BLaER1 treated with 17β-estradiol and CSF1 and Interleukin-3, amounts not matched to agents 10 nM and 100 nM (cell line): ENCODE data around the gene ECT2.

Experiments
- H3K27ac ChIP-seq, 11 experiments: shearing (Covaris generic); formaldehyde crosslinking; 2 replicates each; pipeline ENCODE4 v1.8.1; 2022
- H3K27me3 ChIP-seq, 11 experiments: shearing (Covaris generic); formaldehyde crosslinking; 2 replicates each; pipeline ENCODE4 v1.8.1; 2022
- H3K36me3 ChIP-seq, 11 experiments: shearing (Covaris generic); formaldehyde crosslinking; 2 replicates each; pipeline ENCODE4 v1.8.1; 2022
- H3K4me1 ChIP-seq, 10 experiments: shearing (Covaris generic); formaldehyde crosslinking; 2 replicates each; pipeline ENCODE4 v1.8.1; 2022
- H3K4me2 ChIP-seq, 11 experiments: shearing (Covaris generic); formaldehyde crosslinking; 2 replicates each; pipeline ENCODE4 v1.8.1; 2022
- H3K4me3 ChIP-seq, 10 experiments: shearing (Covaris generic); formaldehyde crosslinking; 2 replicates each; pipeline ENCODE4 v1.8.1; 2022
- H3K9ac ChIP-seq, 11 experiments: shearing (Covaris generic); formaldehyde crosslinking; 2 replicates each; pipeline ENCODE4 v1.8.1; 2022
- H3K9me3 ChIP-seq, 11 experiments: shearing (Covaris generic); formaldehyde crosslinking; replicated peaks in 1 of 11; 2 replicates each; pipeline ENCODE4 v1.8.1; 2022
- H4K20me1 ChIP-seq, 11 experiments: shearing (Covaris generic); formaldehyde crosslinking; 2 replicates each; pipeline ENCODE4 v1.8.1; 2022
- Cebpa-rat ChIP-seq, 11 experiments: shearing (Covaris generic); IDR thresholded peaks; 2 replicates each; pipeline ENCODE4 v1.8.1; 2022

Gene ECT2

GRCh38 chr3:172787746-172788145 is 37.2 kb downstream of the ECT2 start:
- TF ChIP-seq Cebpa-rat (IDR thresholded peaks at IDR 0.05), result no peak
- Histone ChIP-seq H3K4me2 (no peak overlapping the region), H3K27me3 (no peaks in the 10 kb centered on the region), H3K9ac (no peak overlapping the region), H3K4me1 (no peaks in the 10 kb centered on the region), H4K20me1 (no peaks in the 10 kb centered on the region), H3K36me3 (peaks cover 70 to 100% (median 88%) of the 10 kb centered on the region in 11 experiments), H3K9me3 (no peaks in the 10 kb centered on the region), H3K27ac (no peak overlapping the region), H3K4me3 (no peak overlapping the region)

DNA sequence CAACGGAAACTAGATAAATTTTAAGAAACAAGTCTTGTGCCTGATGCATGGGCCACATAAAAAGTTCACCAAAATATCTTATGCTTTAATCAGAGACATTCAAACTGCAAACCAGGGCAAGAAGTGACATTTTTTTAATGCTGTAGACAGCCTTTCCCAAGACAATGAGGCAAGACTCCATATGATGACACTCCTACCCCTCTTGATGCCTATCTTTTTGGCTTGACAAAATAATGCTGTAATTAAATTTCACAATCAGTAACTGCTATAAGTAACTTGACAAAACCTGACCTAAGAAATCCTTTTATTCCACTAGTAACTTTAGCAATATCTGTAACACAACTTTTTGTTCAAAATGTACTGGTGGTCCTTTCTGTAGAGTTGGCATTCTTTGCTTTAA is 48.7 kb downstream of the ECT2 start:
- no peak overlapping the region for H3K4me3 ChIP-seq
- H3K36me3 ChIP-seq, result peaks cover 21 to 86% (median 61%) of the 10 kb centered on the region in 11 experiments
- H3K27me3 ChIP-seq, result no peaks in the 10 kb centered on the region
- TF ChIP-seq Cebpa-rat (IDR thresholded peaks at IDR 0.05), result no peak
- no peaks in the 10 kb centered on the region for H3K9me3 ChIP-seq
- H3K9ac ChIP-seq, result no peak overlapping the region
- no peaks in the 10 kb centered on the region for H3K4me1 ChIP-seq
- H4K20me1 ChIP-seq, result no peaks in the 10 kb centered on the region
- no peak overlapping the region for H3K4me2 ChIP-seq
- no peak overlapping the region for H3K27ac ChIP-seq

DNA sequence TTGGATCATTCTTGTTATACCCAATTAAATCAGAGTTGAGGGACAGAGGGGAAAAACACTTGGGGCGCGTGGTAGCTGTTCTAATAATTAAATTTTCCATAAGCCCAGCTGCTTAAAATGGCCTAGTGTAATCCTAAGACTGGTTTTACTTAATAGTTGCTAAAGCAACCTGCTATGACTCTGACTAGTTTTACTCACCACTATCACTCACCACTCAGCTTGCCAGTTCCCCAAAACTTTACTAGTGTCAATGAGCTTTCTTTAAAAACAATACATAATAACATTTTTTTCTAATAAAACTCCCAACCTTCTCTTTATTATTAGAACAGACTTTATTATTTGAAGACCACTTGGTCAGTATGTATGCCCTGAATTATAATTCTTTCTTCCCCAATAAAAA is 49.6 kb downstream of the ECT2 start:
- Histone ChIP-seq H3K4me1 (no peaks in the 10 kb centered on the region), H4K20me1 (no peaks in the 10 kb centered on the region), H3K4me3 (no peak overlapping the region), H3K9ac (no peak overlapping the region), H3K27ac (no peak overlapping the region), H3K27me3 (no peaks in the 10 kb centered on the region), H3K36me3 (peaks cover 21 to 86% (median 54%) of the 10 kb centered on the region in 11 experiments), H3K9me3 (no peaks in the 10 kb centered on the region), H3K4me2 (no peak overlapping the region)
- no peak for TF ChIP-seq Cebpa-rat (IDR thresholded peaks at IDR 0.05)

- no peaks in the 10 kb centered on the region for H4K20me1 ChIP-seq
- no peak overlapping the region for H3K9ac ChIP-seq
- H3K27me3 ChIP-seq, result no peaks in the 10 kb centered on the region
- H3K36me3 ChIP-seq, result peaks cover 41 to 97% (median 69%) of the 10 kb centered on the region in 11 experiments
- no peak overlapping the region for H3K27ac ChIP-seq
- H3K4me1 ChIP-seq, result no peaks in the 10 kb centered on the region
- no peaks in the 10 kb centered on the region for H3K9me3 ChIP-seq
- no peak overlapping the region for H3K4me3 ChIP-seq
- no peak overlapping the region for H3K4me2 ChIP-seq
- no peak for TF ChIP-seq Cebpa-rat (IDR thresholded peaks at IDR 0.05)
These were observed 53.0 kb downstream of the ECT2 start for GRCh38 chr3:172803489-172803888.

DNA sequence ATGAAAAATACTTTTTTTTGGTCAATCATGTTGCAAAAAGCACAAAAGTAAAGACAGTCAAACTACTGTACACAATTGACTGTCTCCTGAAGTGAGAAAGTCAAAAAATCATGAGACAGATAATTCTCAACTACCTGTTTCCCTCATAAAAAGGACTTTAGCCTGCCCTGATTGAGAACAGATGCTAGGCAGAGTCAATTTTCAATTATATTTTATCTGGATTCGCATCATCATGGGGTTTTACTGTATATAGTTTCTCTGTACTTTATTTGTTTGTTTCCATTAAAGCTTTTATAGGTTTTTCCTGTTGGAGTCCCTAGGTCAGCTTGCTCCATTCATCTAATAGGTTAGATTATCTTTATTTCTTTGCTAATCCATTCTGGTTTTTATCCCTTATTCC is 53.8 kb downstream of the ECT2 start:
- Histone ChIP-seq H3K9me3 (no peaks in the 10 kb centered on the region), H3K4me2 (no peak overlapping the region), H3K36me3 (peaks cover 39 to 94% (median 62%) of the 10 kb centered on the region in 11 experiments), H3K4me3 (no peak overlapping the region), H4K20me1 (no peaks in the 10 kb centered on the region), H3K27ac (no peak overlapping the region), H3K4me1 (no peaks in the 10 kb centered on the region), H3K9ac (no peak overlapping the region), H3K27me3 (no peaks in the 10 kb centered on the region)
- TF ChIP-seq Cebpa-rat (IDR thresholded peaks at IDR 0.05), result no peak

DNA sequence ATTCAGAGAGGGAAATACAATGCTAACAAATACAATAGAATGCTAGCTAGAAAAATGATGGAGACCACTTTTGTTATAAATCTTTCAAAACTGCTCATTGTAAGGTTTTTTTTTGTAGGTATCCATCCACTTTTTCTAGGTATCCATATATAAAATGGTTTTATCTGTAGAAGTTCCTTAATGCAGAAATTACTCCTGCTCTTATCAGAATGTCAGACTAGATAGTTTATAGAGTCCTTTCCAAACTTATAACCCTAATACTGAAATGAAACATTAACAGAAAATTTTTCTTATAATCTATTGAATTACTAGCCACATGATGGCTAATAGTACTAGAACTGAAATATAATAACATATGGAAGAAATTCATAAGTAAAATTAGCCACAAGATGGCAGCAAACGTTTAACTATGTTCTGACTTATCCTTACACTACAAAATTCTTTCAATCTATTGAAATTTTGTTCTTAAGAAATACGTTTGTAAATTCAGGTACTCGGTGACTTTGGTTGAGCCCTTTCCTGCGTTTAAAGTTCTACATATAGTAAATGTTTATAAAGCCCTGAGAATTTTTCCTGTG is 58.5 kb downstream of the ECT2 start:
- peaks cover 31 to 69% (median 49%) of the 10 kb centered on the region in 11 experiments for H3K36me3 ChIP-seq
- H3K4me3 ChIP-seq, result no peak overlapping the region
- no peaks in the 10 kb centered on the region for H3K9me3 ChIP-seq
- H4K20me1 ChIP-seq, result no peaks in the 10 kb centered on the region
- H3K27me3 ChIP-seq, result no peaks in the 10 kb centered on the region
- H3K4me2 ChIP-seq, result no peak overlapping the region
- no peak overlapping the region for H3K27ac ChIP-seq
- no peaks in the 10 kb centered on the region for H3K4me1 ChIP-seq
- H3K9ac ChIP-seq, result no peak overlapping the region
- no peak for TF ChIP-seq Cebpa-rat (IDR thresholded peaks at IDR 0.05)

- peaks cover 31 to 65% (median 44%) of the 10 kb centered on the region in 11 experiments for H3K36me3 ChIP-seq
These were observed 60.6 kb downstream of the ECT2 start for GRCh38 chr3:172811099-172811498.

DNA sequence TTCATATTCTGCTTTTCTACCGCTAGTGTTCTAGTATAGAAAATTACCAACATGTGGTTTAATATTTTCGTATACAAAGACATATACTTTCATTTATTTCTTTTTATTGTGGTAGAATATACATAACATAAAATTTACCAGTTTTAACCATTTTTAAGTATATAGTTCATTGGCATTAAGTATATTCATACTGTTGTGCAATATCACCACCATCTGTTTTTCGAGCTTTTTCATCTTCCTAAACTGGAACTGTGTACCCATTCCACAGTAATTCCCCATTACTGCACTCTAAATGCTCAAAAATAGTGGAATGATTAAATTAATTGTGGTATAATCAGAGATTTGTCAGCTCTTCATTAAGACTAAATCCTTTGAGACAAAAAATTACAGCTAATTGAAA is 62.9 kb downstream of the ECT2 start:
- Histone ChIP-seq H3K27ac (no peak overlapping the region), H3K9me3 (no peaks in the 10 kb centered on the region), H3K27me3 (no peaks in the 10 kb centered on the region), H3K36me3 (peaks cover 21 to 65% (median 39%) of the 10 kb centered on the region in 11 experiments; a peak in 19 of 22 replicates), H3K4me2 (no peak overlapping the region), H4K20me1 (no peaks in the 10 kb centered on the region), H3K4me3 (no peak overlapping the region), H3K9ac (no peak overlapping the region), H3K4me1 (no peaks in the 10 kb centered on the region)
- peak in 1 of 11 experiments; percentile 31; a peak in 1 of 22 replicates for TF ChIP-seq Cebpa-rat (IDR thresholded peaks at IDR 0.05)

More at GRCh38 chr3:172811099-172811498, 60.6 kb downstream of the ECT2 start:
- no peaks in the 10 kb centered on the region for H3K27me3 ChIP-seq
- no peak for TF ChIP-seq Cebpa-rat (IDR thresholded peaks at IDR 0.05)
- no peak overlapping the region for H3K27ac ChIP-seq
- no peak overlapping the region for H3K4me2 ChIP-seq
- H3K9me3 ChIP-seq, result no peaks in the 10 kb centered on the region
- H3K4me1 ChIP-seq, result no peaks in the 10 kb centered on the region
- H4K20me1 ChIP-seq, result no peaks in the 10 kb centered on the region
- no peak overlapping the region for H3K4me3 ChIP-seq
- no peak overlapping the region for H3K9ac ChIP-seq

- Histone ChIP-seq H3K27ac (no peak overlapping the region), H3K9ac (no peak overlapping the region), H3K4me3 (no peak overlapping the region), H3K9me3 (no peaks in the 10 kb centered on the region), H3K36me3 (peaks cover 25 to 66% (median 46%) of the 10 kb centered on the region in 11 experiments; a peak in 19 of 22 replicates), H3K4me2 (no peak overlapping the region), H3K27me3 (no peaks in the 10 kb centered on the region), H4K20me1 (no peaks in the 10 kb centered on the region), H3K4me1 (no peaks in the 10 kb centered on the region)
- TF ChIP-seq Cebpa-rat (IDR thresholded peaks at IDR 0.05), result no peak
These were observed 64.2 kb downstream of the ECT2 start for GRCh38 chr3:172814738-172815137.

GRCh38 chr3:172815857-172816256 is 65.3 kb downstream of the ECT2 start:
- no peak overlapping the region for H3K9ac ChIP-seq
- H3K36me3 ChIP-seq, result peaks cover 32 to 66% (median 57%) of the 10 kb centered on the region in 11 experiments; a peak in 19 of 22 replicates
- no peaks in the 10 kb centered on the region for H3K9me3 ChIP-seq
- H3K27ac ChIP-seq, result no peak overlapping the region
- no peak for TF ChIP-seq Cebpa-rat (IDR thresholded peaks at IDR 0.05)
- no peak overlapping the region for H3K4me3 ChIP-seq
- H3K27me3 ChIP-seq, result no peaks in the 10 kb centered on the region
- no peaks in the 10 kb centered on the region for H3K4me1 ChIP-seq
- no peak overlapping the region for H3K4me2 ChIP-seq
- H4K20me1 ChIP-seq, result no peaks in the 10 kb centered on the region
